CD4-positive, CD25-positive, alpha-beta regulatory T cell (primary cell): ENCODE results near the gene SP140L. TPM values are rescaled to one million over a fixed set of nuclear protein-coding genes. Genes with fewer than 3 reads are reported as not detected.

ENCODE experiments used
- ATAC-seq, 2 donors: fragments of 150-1000 bp; cut with Tn5 transposase; one replicate each; pipeline ENCODE4 v1.10.0; 2021; ENCODE audit warnings: low read depth in 2 of 2, moderate number of reproducible peaks in 2 of 2, moderate library complexity in 1 of 2
- DNase-seq, 3 donors: peaks; one replicate each; pipeline versions ENCODE4 v3.0.0 to v3.0.0-alpha.2; 2012 to 2022; ENCODE audit warnings: mixed read lengths in 1 of 3
- H3K27ac ChIP-seq: one replicate; pipeline ENCODE4 v1.7.0; 2013; ENCODE audit warnings: mild to moderate bottlenecking, low read length; ENCODE audit not compliant: insufficient read depth, poor library complexity, severe bottlenecking
- H3K27me3 ChIP-seq: one replicate; pipeline ENCODE4 v1.7.0; 2013; ENCODE audit warnings: low read length; ENCODE audit not compliant: control insufficient read depth, insufficient read depth
- H3K36me3 ChIP-seq: one replicate; pipeline ENCODE4 v1.7.0; 2013; ENCODE audit warnings: mild to moderate bottlenecking, low read length, moderate library complexity; ENCODE audit not compliant: control insufficient read depth, insufficient read depth
- H3K4me1 ChIP-seq: 2 replicates; pipeline ENCODE4 v1.7.0; 2013; ENCODE audit warnings: mild to moderate bottlenecking, low read length; ENCODE audit not compliant: insufficient read depth, control insufficient read depth, poor library complexity, severe bottlenecking
- H3K4me3 ChIP-seq: one replicate; pipeline ENCODE4 v1.7.0; 2013; ENCODE audit warnings: low read depth, mild to moderate bottlenecking, low read length, moderate library complexity
- H3K9me3 ChIP-seq, 2 experiments: 1 replicate in 1 of 2; 2 replicates in 1 of 2; pipeline ENCODE4 v1.7.0; 2013; ENCODE audit warnings: low read length in 2 of 2, mild to moderate bottlenecking in 1 of 2, moderate library complexity in 1 of 2; ENCODE audit not compliant: control insufficient read depth in 2 of 2
- H3K27ac Mint-ChIP-seq, 3 donors: one replicate each; pipeline ENCODE4 v1.8.0; 2020 to 2022; ENCODE audit warnings: mild to moderate bottlenecking in 3 of 3, mixed read lengths in 3 of 3, moderate library complexity in 2 of 3
- H3K27me3 Mint-ChIP-seq: one replicate; pipeline ENCODE4 v1.8.0; 2022; ENCODE audit warnings: mild to moderate bottlenecking, mixed read lengths
- H3K36me3 Mint-ChIP-seq: one replicate; pipeline ENCODE4 v1.8.0; 2020; ENCODE audit warnings: mixed read lengths
- H3K4me1 Mint-ChIP-seq, 4 donors: one replicate each; pipeline ENCODE4 v1.8.0; 2020 to 2022; ENCODE audit warnings: mixed read lengths in 4 of 4, mild to moderate bottlenecking in 1 of 4
- H3K4me3 Mint-ChIP-seq, 4 donors: one replicate each; pipeline ENCODE4 v1.8.0; 2020 to 2022; ENCODE audit warnings: mild to moderate bottlenecking in 4 of 4, mixed read lengths in 4 of 4, moderate library complexity in 3 of 4
- H3K9me3 Mint-ChIP-seq, 7 donors: one replicate each; pipeline ENCODE4 v1.8.0; 2020 to 2022; ENCODE audit warnings: mixed read lengths in 7 of 7, mild to moderate bottlenecking in 3 of 7, moderate library complexity in 2 of 7
- polyA plus RNA-seq, 4 donors: library from polyadenylated mRNA; unstranded; fragments of 300-500 nt; fragmentation: Illumina TruSeq; gene quantifications; one replicate each; pipeline ENCODE4 v1.2.3, GENCODE V29; 2021
- total RNA-seq: library from RNA; stranded (reverse); gene quantifications from one replicate; pipeline ENCODE4 v1.2.3, GENCODE V29; 2022

The SP140L gene
- total and polyA plus RNA-seq, 5 donors from 2014 or later: 14.3 to 68.5 (median 22.8) TPM

GRCh38 chr2:230413479-230413878, 86.5 kb downstream of the SP140L start:
- H3K4me3 ChIP-seq: peak overlapping the region; percentile 19
- Mint-ChIP-seq H3K36me3 (no peaks in the 10 kb centered on the region), H3K27me3 (no peaks in the 10 kb centered on the region), H3K27ac (peak overlapping the region; percentile 99 to 100 (median 100)), H3K4me3 (peak overlapping the region; percentile 98 to 100 (median 99)), H3K9me3 (no peaks in the 10 kb centered on the region), H3K4me1 (peaks cover 27 to 80% (median 46%) of the 10 kb centered on the region in 4 donors)
- no peaks in the 10 kb centered on the region for H3K27me3 ChIP-seq
- H3K27ac ChIP-seq: peak overlapping the region; percentile 94
- ATAC-seq (no peak), DNase-seq (peak in 1 of 3 donors; percentile 66)
- peaks cover 66% of the 10 kb centered on the region for H3K4me1 ChIP-seq
- no peaks in the 10 kb centered on the region for H3K9me3 ChIP-seq
- no peaks in the 10 kb centered on the region for H3K36me3 ChIP-seq

- Mint-ChIP-seq H3K27ac (peak overlapping the region; percentile 97 to 100 (median 99)), H3K4me3 (peak overlapping the region; percentile 94 to 100 (median 98)), H3K36me3 (peaks cover 4% of the 10 kb centered on the region), H3K4me1 (peaks cover 35 to 80% (median 52%) of the 10 kb centered on the region in 4 donors), H3K9me3 (no peaks in the 10 kb centered on the region), H3K27me3 (no peaks in the 10 kb centered on the region)
- Histone ChIP-seq H3K4me3 (no peak overlapping the region), H3K27me3 (no peaks in the 10 kb centered on the region), H3K27ac (peak overlapping the region; percentile 94), H3K4me1 (peaks cover 74% of the 10 kb centered on the region), H3K36me3 (no peaks in the 10 kb centered on the region), H3K9me3 (no peaks in the 10 kb centered on the region)
- no peak for DNase-seq
- ATAC-seq: no peak
These were observed 87.3 kb downstream of the SP140L start for GRCh38 chr2:230414302-230414701.

- peaks cover 6% of the 10 kb centered on the region for H3K36me3 ChIP-seq
- Mint-ChIP-seq H3K4me1 (peaks cover 45 to 80% (median 65%) of the 10 kb centered on the region in 4 donors), H3K27me3 (no peaks in the 10 kb centered on the region), H3K4me3 (peak within 1 kb of the TSS; percentile 94 to 99 (median 98)), H3K36me3 (peaks cover 11% of the 10 kb centered on the region), H3K27ac (peak within 1 kb of the TSS; percentile 97 to 100 (median 99)), H3K9me3 (no peaks in the 10 kb centered on the region)
- H3K9me3 ChIP-seq: no peaks in the 10 kb centered on the region
- H3K4me3 ChIP-seq: peak within 1 kb of the TSS; percentile 100
- peaks cover 87% of the 10 kb centered on the region for H3K4me1 ChIP-seq
- peak within 1 kb of the TSS; percentile 94 for H3K27ac ChIP-seq
- ATAC-seq (peak; percentile 84 to 92), DNase-seq (peak; percentile 71 to 92 (median 80))
- no peaks in the 10 kb centered on the region for H3K27me3 ChIP-seq
These were observed 89.2 kb downstream of the SP140L start, which contains the start of gene SP100 for GRCh38 chr2:230416061-230416721. Gene SP100, plus strand, starts transcription at chr2:230416201. Its CDS starts 96 bp downstream, at chr2:230416297.

- H3K9me3 ChIP-seq: no peaks in the 10 kb centered on the region
- ATAC-seq: no peak
- peak overlapping the region; percentile 60 to 84 (median 76) for H3K27ac Mint-ChIP-seq
- H3K27me3 Mint-ChIP-seq: no peaks in the 10 kb centered on the region
- H3K4me1 ChIP-seq: peaks cover 93% of the 10 kb centered on the region
- DNase-seq: no peak
- H3K27me3 ChIP-seq: no peaks in the 10 kb centered on the region
- peaks cover 14% of the 10 kb centered on the region for H3K36me3 ChIP-seq
- H3K4me3 Mint-ChIP-seq: peak overlapping the region; percentile 94 to 99 (median 98)
- peak overlapping the region; percentile 94 for H3K27ac ChIP-seq
- H3K9me3 Mint-ChIP-seq: no peaks in the 10 kb centered on the region
- H3K36me3 Mint-ChIP-seq: peaks cover 20% of the 10 kb centered on the region
- H3K4me3 ChIP-seq: peak overlapping the region; percentile 100
- H3K4me1 Mint-ChIP-seq: peaks cover 53 to 82% (median 70%) of the 10 kb centered on the region in 4 donors
These were observed 90.4 kb downstream of the SP140L start for GRCh38 chr2:230417436-230417835.

- DNase-seq: no peak
- H3K27me3 Mint-ChIP-seq: no peaks in the 10 kb centered on the region
- peaks cover 21% of the 10 kb centered on the region for H3K36me3 ChIP-seq
- H3K36me3 Mint-ChIP-seq: peaks cover 27% of the 10 kb centered on the region
- peak overlapping the region; percentile 29 to 80 (median 76) for H3K27ac Mint-ChIP-seq
- H3K9me3 ChIP-seq: no peaks in the 10 kb centered on the region
- H3K4me3 Mint-ChIP-seq: peak overlapping the region; percentile 94 to 99 (median 98)
- peak overlapping the region; percentile 100 for H3K4me3 ChIP-seq
- H3K4me1 Mint-ChIP-seq: peaks cover 53 to 82% (median 72%) of the 10 kb centered on the region in 4 donors
- no peak for ATAC-seq
- H3K4me1 ChIP-seq: peaks cover 93% of the 10 kb centered on the region
- H3K9me3 Mint-ChIP-seq: no peaks in the 10 kb centered on the region
- peak overlapping the region; percentile 94 for H3K27ac ChIP-seq
- no peaks in the 10 kb centered on the region for H3K27me3 ChIP-seq
These were observed 91.5 kb downstream of the SP140L start for GRCh38 chr2:230418341-230419016.

GRCh38 chr2:230419181-230419580, 92.2 kb downstream of the SP140L start:
- peaks cover 93% of the 10 kb centered on the region for H3K4me1 ChIP-seq

GRCh38 chr2:230422149-230422548, 95.2 kb downstream of the SP140L start:
- Mint-ChIP-seq H3K27ac (peak overlapping the region; percentile 31 to 82 (median 54)), H3K36me3 (peaks cover 45% of the 10 kb centered on the region), H3K27me3 (no peaks in the 10 kb centered on the region), H3K4me3 (peak overlapping the region; percentile 62 to 98 (median 65)), H3K4me1 (peaks cover 74 to 91% (median 86%) of the 10 kb centered on the region in 4 donors), H3K9me3 (no peaks in the 10 kb centered on the region)
- Histone ChIP-seq H3K36me3 (peaks cover 35% of the 10 kb centered on the region), H3K4me3 (peak overlapping the region; percentile 59), H3K27me3 (no peaks in the 10 kb centered on the region), H3K9me3 (no peaks in the 10 kb centered on the region), H3K4me1 (peaks cover 96% of the 10 kb centered on the region), H3K27ac (no peak overlapping the region)
- no peak for DNase-seq
- no peak for ATAC-seq

More at GRCh38 chr2:230419181-230419580, 92.2 kb downstream of the SP140L start:
- ATAC-seq (no peak), DNase-seq (no peak)
- peaks cover 34% of the 10 kb centered on the region for H3K36me3 Mint-ChIP-seq
- peak overlapping the region in 2 of 3 donors; percentile 48 to 76 for H3K27ac Mint-ChIP-seq
- Histone ChIP-seq H3K9me3 (no peaks in the 10 kb centered on the region), H3K27ac (no peak overlapping the region), H3K4me3 (peak overlapping the region; percentile 100), H3K27me3 (no peaks in the 10 kb centered on the region), H3K36me3 (peaks cover 27% of the 10 kb centered on the region)
- no peaks in the 10 kb centered on the region for H3K27me3 Mint-ChIP-seq
- H3K4me1 Mint-ChIP-seq: peaks cover 56 to 82% (median 74%) of the 10 kb centered on the region in 4 donors
- peak overlapping the region; percentile 94 to 99 (median 98) for H3K4me3 Mint-ChIP-seq
- H3K9me3 Mint-ChIP-seq: no peaks in the 10 kb centered on the region
